ENCODE data around the gene SYNE2. TPM values are rescaled to one million over a fixed set of nuclear protein-coding genes. Genes with fewer than 3 reads are reported as not detected.
"Not testable (repeated sequence)": the region's sequence is repeated elsewhere in the genome, so short reads cannot be mapped to it uniquely, and the experiment has no call there.

SYNE2 gene
- total and polyA plus RNA-seq, 2 of the 8 experiments (the other 6 are each of a cell fraction or from before 2014, with no cell fraction given) = 32.6 to 46.1 TPM

- H3K79me1 ChIP-seq (ENCODE audit: low read depth, low read length); H4K5ac ChIP-seq (ENCODE audit: insufficient read length, low read depth, low read length); H3K23ac ChIP-seq (ENCODE audit: insufficient read length); H3K18ac ChIP-seq (ENCODE audit: extremely low read depth, low read length); H3K79me2 ChIP-seq (ENCODE audit: control insufficient read depth in 1 of 2, insufficient read depth in 2 of 2, low read length in 2 of 2); H4K20me1 ChIP-seq (replicated peaks in 1 of 2; ENCODE audit: control insufficient read depth in 1 of 2, insufficient read depth in 2 of 2, low read length in 2 of 2); H3K4me1 ChIP-seq (replicated peaks in 1 of 4; ENCODE audit: control insufficient read depth in 3 of 4, insufficient read depth in 4 of 4, low read length in 3 of 4); H2BK12ac ChIP-seq (ENCODE audit: low read depth, low read length); H2BK5ac ChIP-seq (ENCODE audit: low read depth, low read length); DNase-seq (ENCODE audit: low read depth in 1 of 2, low spot score in 2 of 2); H2AFZ ChIP-seq (ENCODE audit: low read length); H3K4ac ChIP-seq (replicated peaks; ENCODE audit: insufficient read length, low read depth, low read length); H3K56ac ChIP-seq (replicated peaks; ENCODE audit: insufficient read length, low read depth, low read length); H3K27me3 ChIP-seq (replicated peaks in 1 of 4; ENCODE audit: control insufficient read depth in 3 of 4, extremely low read depth in 1 of 4, insufficient read depth in 3 of 4, low read length in 3 of 4); H3K4me3 ChIP-seq (ENCODE audit: extremely low read depth in 1 of 4, insufficient read depth in 2 of 4, low read depth in 3 of 4, low read length in 4 of 4); H2BK15ac ChIP-seq (ENCODE audit: low read length); H3K14ac ChIP-seq (ENCODE audit: insufficient read length); H3K9me3 ChIP-seq (ENCODE audit: insufficient read depth in 2 of 2, low read depth in 1 of 2, low read length in 1 of 2); H3K27ac ChIP-seq (ENCODE audit: low read depth, low read length); H3K4me2 ChIP-seq (ENCODE audit: insufficient read depth in 1 of 2, low read depth in 2 of 2, low read length in 2 of 2); H4K91ac ChIP-seq (replicated peaks; ENCODE audit: insufficient read length, low read length); H3K23me2 ChIP-seq (ENCODE audit: low read depth, low read length); H3K9ac ChIP-seq (replicated peaks in 1 of 4; ENCODE audit: extremely low read depth in 1 of 4, low read depth in 3 of 4, low read length in 3 of 4); H4K8ac ChIP-seq (ENCODE audit: extremely low read depth, insufficient read depth, low read length); H2BK20ac ChIP-seq (ENCODE audit: low read length); H2AK5ac ChIP-seq (ENCODE audit: low read depth, low read length); H2BK120ac ChIP-seq (replicated peaks; ENCODE audit: low read depth, low read length); FAIRE-seq; POLR2A ChIA-PET (ENCODE audit: partially characterized antibody); H3K36me3 ChIP-seq (ENCODE audit: control insufficient read depth in 2 of 4, insufficient read depth in 4 of 4, low read length in 3 of 4): not testable (repeated sequence)
- WGBS, 2 experiments (ENCODE audit: extremely low coverage in 1 of 2, insufficient coverage in 1 of 2, insufficient read length in 1 of 2, insufficient replicate concordance in 2 of 2, low coverage in 1 of 2, low lambda C conversion rate in 2 of 2, missing lambda C conversion rate in 1 of 2) = 93% methylated on average over 6 of the region's 6 CpGs; no CpG with 5 or more reads in 1 of the 2 experiments
- CTCF ChIA-PET (ENCODE audit: partially characterized antibody) = interaction anchor here (0.7 kb wide), 1 partner anchor 17 kb away, joined by 3 read pairs; no protein-coding TSS in a partner anchor
Measured at GRCh38 chr14:64043296-64043695, 190.5 kb downstream of the SYNE2 start.

Data from H1 (cell line).